ENCODE data around the gene RRAGC.
"Not testable (repeated sequence)": the region's sequence is repeated elsewhere in the genome, so short reads cannot be mapped to it uniquely, and the experiment has no call there.

Gene RRAGC

DNA sequence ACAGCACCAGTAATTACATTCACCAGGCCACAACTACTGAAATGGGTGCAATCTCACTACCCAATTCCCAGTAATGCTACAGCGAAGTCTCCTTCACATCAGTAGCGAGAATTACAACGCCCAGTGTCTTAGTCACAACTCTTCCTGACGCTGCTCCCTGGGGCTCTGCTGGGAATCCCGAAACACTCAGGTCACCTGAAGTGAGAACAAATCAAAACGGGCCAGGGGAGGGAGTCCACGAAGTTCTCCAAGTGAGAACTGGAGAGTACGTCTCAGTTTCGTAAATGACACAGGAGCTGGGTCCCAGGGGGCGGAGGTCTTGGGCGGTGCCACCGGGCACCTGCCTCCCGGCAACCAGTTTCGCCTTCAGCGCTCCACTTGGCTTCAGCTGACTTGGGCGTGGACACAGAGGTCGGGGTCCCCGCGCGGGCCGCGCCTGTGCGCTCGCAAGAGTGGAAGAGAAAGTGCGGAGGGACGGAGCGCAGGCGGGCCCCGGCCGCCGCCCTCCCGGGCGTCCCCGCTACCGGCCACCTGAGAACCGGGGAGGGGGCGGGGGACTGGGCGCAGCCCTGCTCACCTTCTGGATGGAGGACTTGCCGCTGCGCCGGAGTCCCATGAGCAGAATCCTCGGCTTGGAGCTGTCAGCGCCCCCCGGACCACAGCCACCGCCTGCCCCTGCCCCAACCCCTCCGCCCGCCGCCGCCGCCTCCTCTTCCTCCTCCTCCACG, 575 bp downstream of the RRAGC start:
- H3K27ac ChIP-seq = peak overlapping the region; percentile 78
- TF ChIP-seq ZFX (IDR thresholded peaks at IDR 0.05; ENCODE audit: borderline replicate concordance) = no peak
- TF ChIP-seq, protein P1, sequence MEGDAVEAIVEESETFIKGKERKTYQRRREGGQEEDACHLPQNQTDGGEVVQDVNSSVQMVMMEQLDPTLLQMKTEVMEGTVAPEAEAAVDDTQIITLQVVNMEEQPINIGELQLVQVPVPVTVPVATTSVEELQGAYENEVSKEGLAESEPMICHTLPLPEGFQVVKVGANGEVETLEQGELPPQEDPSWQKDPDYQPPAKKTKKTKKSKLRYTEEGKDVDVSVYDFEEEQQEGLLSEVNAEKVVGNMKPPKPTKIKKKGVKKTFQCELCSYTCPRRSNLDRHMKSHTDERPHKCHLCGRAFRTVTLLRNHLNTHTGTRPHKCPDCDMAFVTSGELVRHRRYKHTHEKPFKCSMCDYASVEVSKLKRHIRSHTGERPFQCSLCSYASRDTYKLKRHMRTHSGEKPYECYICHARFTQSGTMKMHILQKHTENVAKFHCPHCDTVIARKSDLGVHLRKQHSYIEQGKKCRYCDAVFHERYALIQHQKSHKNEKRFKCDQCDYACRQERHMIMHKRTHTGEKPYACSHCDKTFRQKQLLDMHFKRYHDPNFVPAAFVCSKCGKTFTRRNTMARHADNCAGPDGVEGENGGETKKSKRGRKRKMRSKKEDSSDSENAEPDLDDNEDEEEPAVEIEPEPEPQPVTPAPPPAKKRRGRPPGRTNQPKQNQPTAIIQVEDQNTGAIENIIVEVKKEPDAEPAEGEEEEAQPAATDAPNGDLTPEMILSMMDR (IDR thresholded peaks at IDR 0.05) = no peak

DNA sequence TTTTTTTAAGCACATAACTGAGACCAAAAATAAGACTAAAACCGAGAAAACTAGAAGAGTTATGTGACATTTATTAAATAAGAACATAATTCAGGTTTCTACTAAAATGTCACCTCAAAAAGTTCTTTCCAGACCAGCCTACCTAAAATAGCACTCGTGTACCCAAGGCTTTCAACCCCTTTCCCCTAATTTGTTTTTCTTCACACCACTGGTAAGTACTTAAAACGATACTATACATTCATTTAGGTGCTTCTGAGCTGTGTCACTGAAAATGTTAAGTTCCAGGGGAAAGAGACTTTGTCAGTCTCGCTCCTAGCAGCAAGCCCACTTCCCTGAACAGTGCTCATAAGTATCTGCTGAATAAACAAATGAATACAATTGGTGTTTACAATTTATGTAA, 6.8 kb downstream of the RRAGC start:
- H3K27ac ChIP-seq = no peak overlapping the region
- TF ChIP-seq, protein P1 (IDR thresholded peaks at IDR 0.05) = no peak
- TF ChIP-seq ZFX (IDR thresholded peaks at IDR 0.05; ENCODE audit: borderline replicate concordance) = no peak

DNA sequence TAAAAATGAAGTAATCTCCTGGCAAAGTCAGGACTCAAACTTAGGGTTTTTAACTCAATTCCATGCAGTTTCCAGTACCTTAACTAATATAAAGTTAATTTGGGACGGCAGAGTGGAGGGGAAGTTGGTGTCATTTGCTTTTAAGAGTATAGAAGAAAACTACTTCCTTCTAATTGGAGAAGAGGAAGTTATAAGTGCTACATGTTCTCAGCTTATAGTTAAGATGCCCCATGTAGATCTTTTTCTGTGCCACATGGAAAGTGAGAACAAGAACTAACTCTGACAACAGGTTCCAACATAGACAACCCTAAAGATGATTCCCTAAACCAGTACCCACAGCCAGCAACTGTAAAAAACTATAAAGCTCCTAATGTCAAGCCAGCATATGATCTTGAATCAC, 11.5 kb downstream of the RRAGC start:
- H3K27ac ChIP-seq = no peak overlapping the region
- TF ChIP-seq ZFX (IDR thresholded peaks at IDR 0.05; ENCODE audit: borderline replicate concordance) = no peak
- TF ChIP-seq, protein P1 (IDR thresholded peaks at IDR 0.05) = no peak

DNA sequence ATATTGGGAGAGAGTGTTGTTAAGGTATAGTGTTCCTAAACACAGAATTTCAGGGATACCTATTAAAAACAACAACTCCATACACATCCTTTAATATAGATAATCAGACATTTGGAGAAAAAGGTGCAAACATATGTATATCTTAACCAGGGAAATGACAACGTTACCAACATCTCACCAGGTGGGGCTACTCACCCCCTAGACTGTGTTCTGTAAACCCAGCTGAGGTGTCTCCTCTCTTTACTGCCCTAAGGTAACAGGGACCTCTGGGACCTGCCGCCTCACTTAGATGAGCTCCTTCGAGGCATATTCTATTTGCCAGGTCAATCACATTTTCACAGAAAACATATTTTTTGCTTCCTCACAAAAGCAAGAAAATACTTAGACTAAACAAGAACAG, 13.4 kb downstream of the RRAGC start:
- no peak overlapping the region for H3K27ac ChIP-seq
- no peak for TF ChIP-seq ZFX (IDR thresholded peaks at IDR 0.05; ENCODE audit: borderline replicate concordance)
- TF ChIP-seq, protein P1 (IDR thresholded peaks at IDR 0.05) = no peak

DNA sequence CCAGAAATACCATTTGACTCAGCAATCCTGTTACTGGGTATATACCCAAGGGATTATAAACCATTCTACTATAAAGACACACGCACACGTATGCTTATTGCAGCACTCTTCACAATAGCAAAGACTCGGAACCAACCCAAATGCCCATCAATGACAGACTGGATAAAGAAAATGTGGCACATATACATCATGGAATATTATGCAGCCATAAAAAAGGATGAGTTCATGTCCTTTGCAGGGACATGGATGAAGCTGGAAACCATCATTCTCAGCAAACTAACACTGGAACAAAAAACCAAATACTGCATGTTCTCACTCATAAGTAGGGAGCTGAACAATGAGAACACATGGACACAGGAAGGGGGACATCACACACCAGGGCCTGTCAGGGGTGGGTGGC, 14.5 kb downstream of the RRAGC start:
- not testable (repeated sequence) for H3K27ac ChIP-seq

DNA sequence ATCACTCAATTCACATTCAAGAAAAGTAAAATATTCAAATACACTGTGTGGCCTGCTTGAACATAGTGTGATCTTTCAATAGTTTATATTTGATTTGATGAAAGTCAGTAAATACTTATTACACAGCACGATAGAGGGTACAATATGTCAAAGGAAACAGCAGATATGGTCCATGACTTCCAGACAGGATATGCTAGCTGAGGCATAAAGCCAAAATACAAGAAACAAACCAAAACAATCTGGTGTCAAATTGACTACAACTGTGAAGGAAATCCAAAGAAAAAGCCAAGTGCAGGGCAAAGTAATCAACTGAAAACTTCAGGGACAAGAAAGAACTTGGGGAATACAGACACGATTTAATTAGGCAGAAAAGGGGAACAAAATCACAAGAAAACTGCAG, 19.3 kb downstream of the RRAGC start:
- TF ChIP-seq ZFX (IDR thresholded peaks at IDR 0.05; ENCODE audit: borderline replicate concordance) = no peak
- TF ChIP-seq, protein P1 (IDR thresholded peaks at IDR 0.05) = no peak
- H3K27ac ChIP-seq = no peak overlapping the region

DNA sequence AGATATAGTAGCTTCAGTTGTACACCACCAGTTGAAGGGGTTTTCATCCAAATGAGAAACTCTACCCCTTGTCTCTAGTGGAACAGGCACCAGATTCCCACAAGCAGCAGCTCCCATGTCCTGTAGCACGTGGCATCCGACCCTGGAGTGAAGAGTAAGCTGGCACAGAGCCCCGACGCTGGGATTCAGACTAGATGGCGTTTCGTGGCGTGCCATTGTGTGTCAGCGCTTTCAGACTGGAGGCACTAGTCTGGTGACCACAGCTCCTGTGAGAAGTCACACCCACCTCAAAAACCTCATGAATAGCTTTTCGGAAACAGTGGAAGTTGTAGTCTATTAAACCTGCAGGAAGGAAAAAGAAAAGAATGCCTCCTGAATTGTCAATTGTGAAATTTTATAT, 20.2 kb downstream of the RRAGC start:
- no peak for TF ChIP-seq ZFX (IDR thresholded peaks at IDR 0.05; ENCODE audit: borderline replicate concordance)
- TF ChIP-seq, protein P1 (IDR thresholded peaks at IDR 0.05) = no peak
- no peak overlapping the region for H3K27ac ChIP-seq

DNA sequence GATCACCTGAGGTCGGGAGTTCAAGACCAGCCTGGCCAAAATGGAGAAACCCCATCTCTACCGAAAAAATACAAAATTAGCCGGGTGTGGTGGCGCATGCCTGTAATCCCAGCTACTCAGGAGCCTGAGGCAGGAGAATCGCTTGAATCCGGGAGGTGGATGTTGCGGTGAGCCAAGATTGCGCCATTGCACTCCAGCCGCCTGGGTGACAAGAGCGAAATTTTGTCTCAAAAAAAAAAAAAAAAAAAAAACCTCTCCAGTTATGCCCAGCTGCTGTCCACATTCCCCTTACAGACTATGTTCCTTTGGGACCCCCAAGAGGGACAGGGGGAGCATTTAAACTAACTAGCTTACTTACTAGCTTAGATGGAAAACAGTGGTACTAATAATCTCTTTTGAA, 23.3 kb downstream of the RRAGC start:
- H3K27ac ChIP-seq = not testable (repeated sequence)
